ENCODE measurements around the gene FMO2.

DNA sequence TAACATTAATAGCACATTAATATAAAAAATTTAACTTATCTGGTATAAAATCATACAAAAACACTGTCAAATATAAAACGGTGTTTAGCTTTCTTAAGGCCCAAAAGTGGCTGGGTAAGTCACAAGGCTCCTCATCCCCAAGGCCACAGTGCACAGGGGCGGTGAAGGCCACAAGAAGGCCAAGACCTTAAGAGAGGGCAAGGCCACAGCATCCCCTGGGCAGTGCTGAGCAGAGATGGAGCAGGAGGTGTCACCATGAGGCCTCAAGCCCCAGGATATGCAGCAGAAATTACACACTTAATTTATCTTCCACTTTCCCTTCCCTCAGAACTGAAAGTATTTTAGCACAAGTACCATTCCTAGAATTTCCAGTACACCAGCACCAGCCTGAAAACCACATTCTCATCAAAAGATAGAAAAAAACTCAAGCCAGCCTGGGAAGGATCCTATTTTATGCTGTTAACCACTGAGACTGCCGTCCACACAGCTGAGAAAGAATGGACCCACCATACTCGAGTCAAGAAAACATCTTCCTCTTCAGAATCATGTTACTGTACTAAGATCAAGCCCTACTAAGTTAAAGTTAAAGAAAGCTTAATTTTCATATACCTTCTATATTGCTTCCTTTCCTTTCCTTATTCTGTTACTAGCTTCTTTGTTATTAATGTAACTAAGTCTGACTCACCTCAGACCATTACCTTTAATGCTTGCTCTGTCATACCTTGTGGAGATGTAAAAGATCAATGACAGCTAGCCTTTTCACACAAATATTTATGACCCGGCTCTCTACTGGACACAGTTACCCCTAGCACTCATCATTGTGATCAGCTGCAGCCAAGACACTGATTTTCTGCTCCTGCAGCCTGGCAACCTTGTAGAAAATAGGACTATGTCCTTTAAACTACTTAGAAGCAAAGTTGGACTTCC is 36.8 kb downstream of the FMO2 start:
- TF ChIP-seq, protein P1, sequence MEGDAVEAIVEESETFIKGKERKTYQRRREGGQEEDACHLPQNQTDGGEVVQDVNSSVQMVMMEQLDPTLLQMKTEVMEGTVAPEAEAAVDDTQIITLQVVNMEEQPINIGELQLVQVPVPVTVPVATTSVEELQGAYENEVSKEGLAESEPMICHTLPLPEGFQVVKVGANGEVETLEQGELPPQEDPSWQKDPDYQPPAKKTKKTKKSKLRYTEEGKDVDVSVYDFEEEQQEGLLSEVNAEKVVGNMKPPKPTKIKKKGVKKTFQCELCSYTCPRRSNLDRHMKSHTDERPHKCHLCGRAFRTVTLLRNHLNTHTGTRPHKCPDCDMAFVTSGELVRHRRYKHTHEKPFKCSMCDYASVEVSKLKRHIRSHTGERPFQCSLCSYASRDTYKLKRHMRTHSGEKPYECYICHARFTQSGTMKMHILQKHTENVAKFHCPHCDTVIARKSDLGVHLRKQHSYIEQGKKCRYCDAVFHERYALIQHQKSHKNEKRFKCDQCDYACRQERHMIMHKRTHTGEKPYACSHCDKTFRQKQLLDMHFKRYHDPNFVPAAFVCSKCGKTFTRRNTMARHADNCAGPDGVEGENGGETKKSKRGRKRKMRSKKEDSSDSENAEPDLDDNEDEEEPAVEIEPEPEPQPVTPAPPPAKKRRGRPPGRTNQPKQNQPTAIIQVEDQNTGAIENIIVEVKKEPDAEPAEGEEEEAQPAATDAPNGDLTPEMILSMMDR (IDR thresholded peaks at IDR 0.05; ENCODE audit: insufficient read depth, low read length, poor library complexity, severe bottlenecking) = no peak
- no peak for TF ChIP-seq EZH2phosphoT487 (conservative IDR thresholded peaks at IDR 0.05; ENCODE audit: low read length)

All from SU-DHL-6 (cell line).